Measurements from ENCODE around the gene ADAMTS2.

- TF ChIP-seq POLR2A (IDR thresholded peaks at IDR 0.05; ENCODE audit: control extremely low read depth in 1 of 2, low read depth in 2 of 2, low read length in 2 of 2) (no peak), CTCF (IDR thresholded peaks at IDR 0.05; ENCODE audit: control extremely low read depth in 1 of 3, insufficient read depth in 1 of 3, low read depth in 1 of 3, low read length in 3 of 3) (no peak), BCL11A (IDR thresholded peaks at IDR 0.05; ENCODE audit: low read depth in 2 of 2, low read length in 2 of 2) (no peak), NRF1 (IDR thresholded peaks at IDR 0.05; ENCODE audit: low read depth, low read length) (no peak), SIN3A (conservative IDR thresholded peaks at IDR 0.05 in 1 of 2, IDR thresholded peaks at IDR 0.05 in 1 of 2; ENCODE audit: low read depth in 1 of 2, low read length in 2 of 2) (no peak), HDAC2 (IDR thresholded peaks at IDR 0.05; ENCODE audit: borderline replicate concordance in 1 of 2, low read depth in 2 of 2, low read length in 2 of 2) (no peak), CHD1 (IDR thresholded peaks at IDR 0.05; ENCODE audit: low read depth, low read length) (no peak), GABPA (IDR thresholded peaks at IDR 0.05; ENCODE audit: borderline replicate concordance, insufficient read depth, low read length) (no peak), RXRA (IDR thresholded peaks at IDR 0.05; ENCODE audit: insufficient read depth, low read depth, low read length) (no peak), RAD21 (IDR thresholded peaks at IDR 0.05 in 1 of 2, conservative IDR thresholded peaks at IDR 0.05 in 1 of 2; ENCODE audit: low read depth in 2 of 2, low read length in 2 of 2) (no peak), JUN (IDR thresholded peaks at IDR 0.05; ENCODE audit: low read depth, low read length) (no peak), TAF1 (IDR thresholded peaks at IDR 0.05; ENCODE audit: low read depth, low read length) (no peak), USF2 (IDR thresholded peaks at IDR 0.05; ENCODE audit: low read length) (no peak)
Measured at GRCh38 chr5:179198825-179199224, 146.4 kb downstream of the ADAMTS2 start.
